Stimulated activated memory B cell treated with anti-CD40 and anti-IgM and Interleukin-4, amounts not matched to agents 10 μg/mL and 1 μg/mL and 100 μg/mL, for 72 hours (primary cell): ENCODE data around the gene NABP2.
A peak's percentile ranks its signal among the peaks of the same experiment; 100 is the strongest.
"Not testable (repeated sequence)": the region's sequence is repeated elsewhere in the genome, so short reads cannot be mapped to it uniquely, and the experiment has no call there.

ENCODE experiments used
- ATAC-seq: fragments of 150-1000 bp; cut with Tn5 transposase; 2 replicates; pipeline ENCODE4 v1.10.0; 2021
- H3K27ac Mint-ChIP-seq: one replicate; pipeline ENCODE4 v1.8.0; 2022; ENCODE audit warnings: mild to moderate bottlenecking, mixed read lengths
- H3K27me3 Mint-ChIP-seq: one replicate; pipeline ENCODE4 v1.8.0; 2022; ENCODE audit warnings: mixed read lengths
- H3K36me3 Mint-ChIP-seq: one replicate; pipeline ENCODE4 v1.8.0; 2022; ENCODE audit warnings: mixed read lengths
- H3K4me1 Mint-ChIP-seq: one replicate; pipeline ENCODE4 v1.8.0; 2022; ENCODE audit warnings: mixed read lengths
- H3K4me3 Mint-ChIP-seq: one replicate; pipeline ENCODE4 v1.8.0; 2022; ENCODE audit warnings: mild to moderate bottlenecking, moderate library complexity, mixed read lengths
- H3K9me3 Mint-ChIP-seq: one replicate; pipeline ENCODE4 v1.8.0; 2022; ENCODE audit warnings: mixed read lengths

The NABP2 gene

DNA sequence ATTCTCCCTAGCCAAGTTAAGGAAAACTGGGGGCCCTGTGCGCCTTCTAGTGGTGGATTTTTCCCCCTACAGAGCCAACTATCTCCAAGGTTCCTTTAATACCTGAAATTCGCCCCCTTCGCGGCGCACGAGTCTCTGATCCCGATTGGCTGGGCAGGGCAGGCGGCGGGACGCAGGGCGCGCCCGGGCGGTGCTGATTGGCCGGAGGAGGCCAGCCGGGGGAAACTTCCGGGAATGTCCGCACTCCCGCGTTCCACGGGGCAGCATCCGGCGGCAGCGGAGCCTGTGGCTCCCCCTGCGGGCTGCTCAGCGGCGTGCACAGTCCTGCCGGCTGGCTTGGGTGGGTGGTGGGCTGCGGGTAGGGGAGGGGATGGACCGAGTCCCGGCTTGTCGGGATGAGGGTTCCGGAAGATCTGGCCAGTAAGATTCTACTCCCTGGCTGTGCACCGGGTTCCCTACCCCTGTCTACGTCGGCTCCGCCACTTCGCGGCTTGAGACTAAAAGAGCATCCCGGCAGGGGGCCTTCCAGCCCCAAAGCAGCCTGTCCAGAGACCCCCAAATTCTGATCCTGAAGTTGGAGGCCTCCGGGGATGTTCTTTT, at the start of gene NABP2:
Gene NABP2, plus strand, starts transcription at position 241 of the 600 bp plus-strand sequence. CDS start 515 bp downstream, outside the sequence.
- Mint-ChIP-seq H3K4me3 (peak within 1 kb of the TSS; percentile 84), H3K27me3 (no peaks in the 10 kb centered on the region), H3K27ac (peak within 1 kb of the TSS; percentile 86), H3K4me1 (peaks cover 50% of the 10 kb centered on the region), H3K36me3 (peaks cover 6% of the 10 kb centered on the region), H3K9me3 (no peaks in the 10 kb centered on the region)
- peak; percentile 92 for ATAC-seq

GRCh38 chr12:56178347-56178746, 45.8 kb upstream of the NABP2 start:
- Mint-ChIP-seq H3K27ac (peak overlapping the region; percentile 44), H3K27me3 (no peaks in the 10 kb centered on the region), H3K36me3 (peaks cover 57% of the 10 kb centered on the region), H3K4me3 (no peak overlapping the region), H3K9me3 (no peaks in the 10 kb centered on the region), H3K4me1 (no peaks in the 10 kb centered on the region)
- no peak for ATAC-seq

GRCh38 chr12:56186957-56187356, 37.2 kb upstream of the NABP2 start:
- Mint-ChIP-seq H3K4me1 (peaks cover 31% of the 10 kb centered on the region), H3K27me3 (no peaks in the 10 kb centered on the region), H3K9me3 (no peaks in the 10 kb centered on the region), H3K27ac (peak overlapping the region; percentile 91), H3K36me3 (peaks cover 34% of the 10 kb centered on the region), H3K4me3 (no peak overlapping the region)
- ATAC-seq: no peak

DNA sequence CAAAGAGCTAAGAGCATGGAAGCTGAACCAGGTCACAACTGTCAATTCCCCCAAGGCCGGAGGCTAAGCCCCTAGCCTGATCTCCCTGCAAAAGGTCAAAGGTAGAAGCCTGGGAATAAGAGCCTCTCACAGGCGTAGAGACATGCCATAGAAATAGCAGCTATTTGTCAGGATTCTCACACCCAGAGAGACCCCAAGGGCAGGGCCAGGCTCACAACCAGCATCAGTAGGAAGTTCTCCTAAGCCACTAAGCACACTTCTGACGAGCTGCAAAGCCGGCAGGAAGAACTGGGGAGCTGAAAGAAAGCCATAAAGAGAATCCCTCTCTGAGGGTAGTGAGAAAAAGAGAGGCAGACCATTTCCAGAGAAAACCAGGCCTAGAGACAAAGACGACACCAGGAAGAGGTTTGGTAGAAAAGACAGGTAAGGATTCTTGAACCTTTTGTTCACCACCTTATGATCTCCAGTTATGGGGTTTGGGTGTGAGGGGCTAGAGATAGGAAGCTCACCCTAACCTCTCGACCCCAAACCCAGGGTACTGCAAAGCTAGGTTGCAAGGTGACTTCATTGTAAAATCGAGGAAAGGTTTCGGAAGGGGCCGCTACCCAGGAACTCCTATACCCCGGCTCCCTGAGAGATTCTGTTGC, 35.9 kb upstream of the NABP2 start:
- no peaks in the 10 kb centered on the region for H3K9me3 Mint-ChIP-seq
- H3K4me1 Mint-ChIP-seq: peaks cover 39% of the 10 kb centered on the region
- peak overlapping the region; percentile 90 for H3K4me3 Mint-ChIP-seq
- H3K36me3 Mint-ChIP-seq: peaks cover 34% of the 10 kb centered on the region
- ATAC-seq: no peak
- H3K27ac Mint-ChIP-seq: peak overlapping the region; percentile 91
- no peaks in the 10 kb centered on the region for H3K27me3 Mint-ChIP-seq

DNA sequence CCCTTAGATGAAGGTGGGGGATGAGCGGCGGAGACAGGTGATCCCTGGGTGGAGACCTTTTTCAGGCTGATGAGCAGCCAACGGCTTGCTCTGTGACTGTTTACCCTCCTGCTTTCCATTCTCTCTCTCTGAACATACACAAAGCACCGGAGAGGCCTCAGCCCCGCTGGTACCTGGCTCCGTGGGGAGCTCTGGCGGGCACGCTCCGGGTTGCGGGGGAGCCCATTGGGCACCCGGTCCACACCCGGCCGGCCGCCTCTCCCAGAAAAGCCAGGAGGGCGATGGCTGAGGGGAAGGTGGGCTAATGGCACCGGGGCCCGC, 35.4 kb upstream of the NABP2 start:
- no peak for ATAC-seq
- no peaks in the 10 kb centered on the region for H3K9me3 Mint-ChIP-seq
- peak overlapping the region; percentile 90 for H3K4me3 Mint-ChIP-seq
- H3K27ac Mint-ChIP-seq: peak overlapping the region; percentile 91
- H3K4me1 Mint-ChIP-seq: peaks cover 43% of the 10 kb centered on the region
- H3K27me3 Mint-ChIP-seq: no peaks in the 10 kb centered on the region
- H3K36me3 Mint-ChIP-seq: peaks cover 32% of the 10 kb centered on the region

- peak; percentile 96 for ATAC-seq
- H3K27ac Mint-ChIP-seq: peak within 1 kb of the TSS; percentile 91
- H3K27me3 Mint-ChIP-seq: no peaks in the 10 kb centered on the region
- no peaks in the 10 kb centered on the region for H3K9me3 Mint-ChIP-seq
- H3K4me1 Mint-ChIP-seq: peaks cover 43% of the 10 kb centered on the region
- H3K36me3 Mint-ChIP-seq: peaks cover 27% of the 10 kb centered on the region
- H3K4me3 Mint-ChIP-seq: peak within 1 kb of the TSS; percentile 90
Observed at GRCh38 chr12:56189099-56189917, 34.8 kb upstream of the NABP2 start, which contains the start of gene SMARCC2. TSS of gene SMARCC2 (minus strand) at chr12:56189483. CDS start at chr12:56189461, 22 bp downstream.

DNA sequence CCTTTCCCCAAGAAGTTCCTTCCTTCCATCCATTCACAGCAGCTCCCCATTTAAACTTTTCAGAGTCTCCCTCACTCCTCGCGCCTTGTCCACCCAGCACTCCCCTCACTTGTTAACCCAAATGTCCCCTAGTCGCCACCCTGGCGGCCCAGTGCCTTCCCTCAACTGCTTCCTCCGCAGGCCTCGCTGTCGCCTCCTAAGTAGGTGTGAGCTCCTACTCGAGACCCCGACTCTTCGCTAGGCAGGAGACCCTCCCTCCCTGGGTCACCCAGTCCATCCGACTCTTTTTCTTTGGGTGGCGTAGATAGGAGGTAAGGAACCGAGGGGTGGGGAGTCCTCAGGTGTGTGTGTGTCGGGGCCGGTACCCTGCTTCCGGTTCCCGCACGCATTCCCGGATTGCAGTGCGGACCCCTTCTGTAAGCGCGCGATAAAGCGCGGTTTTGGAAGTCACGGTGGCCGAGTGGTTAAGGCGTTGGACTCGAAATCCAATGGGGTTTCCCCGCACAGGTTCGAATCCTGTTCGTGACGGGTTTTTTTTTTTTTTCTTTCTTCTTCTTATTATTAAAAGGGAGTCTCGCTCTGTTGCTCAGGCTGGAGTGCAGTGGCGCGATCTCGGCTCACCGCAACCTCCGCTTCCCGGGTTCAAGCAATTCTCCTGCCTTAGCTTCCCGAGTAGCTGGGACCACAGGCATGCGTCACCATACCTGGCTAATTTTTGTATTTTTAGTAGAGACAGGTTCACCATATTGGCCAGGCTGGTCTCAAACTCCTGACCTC, 34.0 kb upstream of the NABP2 start:
- peak overlapping the region; percentile 90 for H3K4me3 Mint-ChIP-seq
- no peaks in the 10 kb centered on the region for H3K27me3 Mint-ChIP-seq
- no peaks in the 10 kb centered on the region for H3K9me3 Mint-ChIP-seq
- H3K27ac Mint-ChIP-seq: peak overlapping the region; percentile 91
- ATAC-seq: peak; percentile 62
- H3K4me1 Mint-ChIP-seq: peaks cover 43% of the 10 kb centered on the region
- H3K36me3 Mint-ChIP-seq: peaks cover 19% of the 10 kb centered on the region

DNA sequence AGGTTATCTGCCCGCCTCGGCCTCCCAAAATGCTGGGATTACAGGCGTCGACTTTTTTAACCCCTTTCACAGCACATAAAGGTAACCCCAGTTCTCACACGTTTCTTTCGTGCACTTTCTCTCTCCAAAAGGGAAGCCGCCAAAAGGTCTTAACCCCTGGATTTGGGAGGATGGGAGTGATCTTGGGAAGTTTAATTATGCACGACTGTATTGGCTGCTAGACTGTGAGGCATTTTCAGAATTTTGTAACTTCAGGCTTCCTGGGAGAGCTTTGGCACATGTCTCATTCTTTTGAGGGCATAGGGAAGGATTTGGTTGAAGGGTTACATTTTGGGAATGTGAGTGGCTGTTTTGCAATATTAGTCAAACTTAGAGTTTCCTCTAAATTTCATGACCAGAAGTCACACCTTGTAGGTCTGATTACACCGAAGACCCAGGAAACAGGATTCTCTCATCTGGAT, 33.4 kb upstream of the NABP2 start:
- Mint-ChIP-seq H3K27ac (peak overlapping the region; percentile 91), H3K9me3 (no peaks in the 10 kb centered on the region), H3K4me1 (peaks cover 43% of the 10 kb centered on the region), H3K36me3 (peaks cover 16% of the 10 kb centered on the region), H3K27me3 (no peaks in the 10 kb centered on the region), H3K4me3 (peak overlapping the region; percentile 90)
- ATAC-seq: no peak

GRCh38 chr12:56192582-56192981, 31.6 kb upstream of the NABP2 start:
- Mint-ChIP-seq H3K27ac (peak overlapping the region; percentile 65), H3K36me3 (peaks cover 5% of the 10 kb centered on the region), H3K4me1 (peaks cover 37% of the 10 kb centered on the region), H3K9me3 (no peaks in the 10 kb centered on the region), H3K27me3 (no peaks in the 10 kb centered on the region), H3K4me3 (no peak overlapping the region)
- no peak for ATAC-seq

DNA sequence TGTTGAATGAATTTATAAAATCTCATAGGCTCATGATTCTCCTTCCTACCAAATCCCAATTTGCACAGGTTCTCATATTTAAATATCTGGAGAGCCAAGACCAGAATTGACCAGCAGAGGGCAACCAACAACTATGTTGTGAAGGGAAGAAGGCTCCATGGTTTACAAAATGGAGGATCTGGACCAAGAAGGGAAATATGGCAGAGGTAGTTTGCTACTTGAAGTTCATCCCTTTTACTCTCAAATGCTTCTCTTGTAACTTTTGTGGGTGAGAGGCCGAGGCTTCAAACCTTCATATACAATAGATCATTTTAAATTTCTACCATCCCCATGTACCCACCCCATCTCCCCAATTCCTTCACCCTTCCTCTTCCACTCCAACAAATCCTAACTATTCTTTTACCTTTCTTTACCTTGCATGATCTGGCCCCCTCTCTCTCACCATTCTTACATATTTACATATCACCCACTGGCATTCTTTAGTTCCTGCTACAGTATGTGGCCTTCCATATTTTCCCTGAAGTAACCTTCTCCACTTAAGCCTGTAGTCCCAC, 31.0 kb upstream of the NABP2 start:
- H3K4me3 Mint-ChIP-seq: no peak overlapping the region
- H3K27ac Mint-ChIP-seq: peak overlapping the region; percentile 65
- peaks cover under 1% of the 10 kb centered on the region for H3K36me3 Mint-ChIP-seq
- peaks cover 32% of the 10 kb centered on the region for H3K4me1 Mint-ChIP-seq
- no peaks in the 10 kb centered on the region for H3K9me3 Mint-ChIP-seq
- ATAC-seq: no peak
- no peaks in the 10 kb centered on the region for H3K27me3 Mint-ChIP-seq

GRCh38 chr12:56196818-56197550, 27.2 kb upstream of the NABP2 start:
- not testable (repeated sequence) for H3K4me3 Mint-ChIP-seq, H3K9me3 Mint-ChIP-seq, H3K27me3 Mint-ChIP-seq, H3K27ac Mint-ChIP-seq, H3K36me3 Mint-ChIP-seq, ATAC-seq
- peaks cover 11% of the 10 kb centered on the region for H3K4me1 Mint-ChIP-seq

GRCh38 chr12:56197921-56198635, 26.1 kb upstream of the NABP2 start:
- Mint-ChIP-seq H3K27ac (peak overlapping the region; percentile 10), H3K27me3 (no peaks in the 10 kb centered on the region), H3K4me1 (peaks cover 10% of the 10 kb centered on the region), H3K36me3 (no peaks in the 10 kb centered on the region), H3K4me3 (no peak overlapping the region), H3K9me3 (no peaks in the 10 kb centered on the region)
- no peak for ATAC-seq

- no peak for ATAC-seq
- peak overlapping the region; percentile 10 for H3K27ac Mint-ChIP-seq
- H3K4me3 Mint-ChIP-seq: no peak overlapping the region
- peaks cover 5% of the 10 kb centered on the region for H3K4me1 Mint-ChIP-seq
- H3K27me3 Mint-ChIP-seq: no peaks in the 10 kb centered on the region
- no peaks in the 10 kb centered on the region for H3K9me3 Mint-ChIP-seq
- H3K36me3 Mint-ChIP-seq: no peaks in the 10 kb centered on the region
Observed at GRCh38 chr12:56198836-56199235, 25.3 kb upstream of the NABP2 start.

DNA sequence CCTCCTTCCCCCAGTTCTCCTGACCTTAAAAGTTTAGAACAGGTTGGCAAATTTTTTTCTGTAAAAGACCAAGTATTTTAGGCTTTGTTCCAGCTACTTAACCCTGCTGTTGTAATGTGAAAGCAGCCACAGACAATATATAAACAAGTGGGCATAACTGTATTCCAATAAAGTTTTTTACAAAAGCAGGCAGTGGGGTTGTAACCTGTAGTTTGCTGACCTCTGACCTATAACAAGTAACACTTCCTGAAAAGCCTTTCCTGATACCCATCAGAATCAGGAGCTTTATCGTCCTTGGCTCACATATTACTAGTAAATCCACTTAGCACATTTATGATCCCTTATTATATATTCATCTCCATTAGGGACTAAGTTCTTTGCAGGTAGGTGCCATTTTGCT, 21.8 kb upstream of the NABP2 start:
- no peak for ATAC-seq
- Mint-ChIP-seq H3K9me3 (no peaks in the 10 kb centered on the region), H3K36me3 (peaks cover 13% of the 10 kb centered on the region), H3K27me3 (no peaks in the 10 kb centered on the region), H3K4me3 (no peak overlapping the region), H3K27ac (no peak overlapping the region), H3K4me1 (peaks cover 15% of the 10 kb centered on the region)
